Right atrium auricular region (tissue), 2 donors: Measurements from ENCODE around the gene PHTF2. TPM values are rescaled to one million over a fixed set of nuclear protein-coding genes. Genes with fewer than 3 reads are reported as not detected.
A peak's percentile ranks its signal among the peaks of the same experiment; 100 is the strongest.

Experiments used
- DNase-seq: peaks from one replicate; pipeline ENCODE4 v3.0.0-alpha.2; 2019; ENCODE audit warnings: low spot score
- H3K27ac ChIP-seq, 2 donors: fragments of 200-600 bp; sonication (generic); 1 replicate in 1 of 2; 2 replicates in 1 of 2; pipeline ENCODE4 v1.5.1; 2016 to 2019
- H3K27me3 ChIP-seq, 2 donors: fragments of 200-600 bp; sonication (generic); one replicate each; pipeline versions ENCODE4 v1.5.1 to v1.6.0; 2017 to 2019
- H3K36me3 ChIP-seq: fragments of 200-600 bp; sonication (generic); one replicate; pipeline ENCODE4 v1.5.1; 2016
- H3K4me1 ChIP-seq, 2 donors: fragments of 200-600 bp; sonication (generic); one replicate each; pipeline versions ENCODE4 v1.5.1 to v1.6.0; 2017 to 2019
- H3K4me3 ChIP-seq, 2 donors: fragments of 200-600 bp; sonication (generic); 1 replicate in 1 of 2; 2 replicates in 1 of 2; pipeline ENCODE4 v1.5.1; 2017 to 2019; ENCODE audit warnings: mild to moderate bottlenecking in 1 of 2, moderate library complexity in 1 of 2
- H3K9me3 ChIP-seq, 2 donors: fragments of 200-600 bp; sonication (generic); one replicate each; pipeline ENCODE4 v1.5.1; 2019
- total RNA-seq, 2 donors: library from RNA; depleted of rRNA; stranded (reverse); fragments of >200 nt; gene quantifications; one replicate each; pipeline ENCODE4 v1.1.0, GENCODE V29; 2016
- TF ChIP-seq, protein P1 (sequence below), 2 donors: fragments of 200-600 bp; sonication (generic); IDR thresholded peaks; one replicate each; pipeline ENCODE4 v1.5.1; 2019; ENCODE audit warnings: antibody characterized with exemption in 2 of 2

PHTF2 gene
- total RNA-seq, 2 donors from 2014 or later = 14.3 to 31.6 TPM

DNA sequence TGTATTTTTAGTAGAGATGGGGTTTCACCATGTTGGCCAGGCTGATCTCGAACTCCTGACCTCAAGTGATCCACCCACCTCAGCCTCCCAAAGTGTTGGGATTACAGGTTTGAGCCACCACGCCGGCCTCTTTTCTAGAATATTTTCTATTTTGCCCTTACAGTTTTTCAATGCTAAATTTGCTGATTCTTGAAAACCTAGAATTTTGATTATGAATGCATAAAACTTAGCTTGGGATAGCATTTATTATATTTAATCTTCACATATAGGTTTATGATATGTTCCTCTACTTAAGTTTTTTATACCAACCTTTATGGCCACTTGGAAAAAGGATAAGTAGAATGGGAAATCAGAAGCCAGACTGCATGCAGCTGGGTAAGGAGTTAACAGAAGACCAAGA lies 2.5 kb upstream of the PHTF2 start:
- no peaks in the 10 kb centered on the region for H3K27me3 ChIP-seq
- no peak overlapping the region for H3K27ac ChIP-seq
- TF ChIP-seq, protein P1, sequence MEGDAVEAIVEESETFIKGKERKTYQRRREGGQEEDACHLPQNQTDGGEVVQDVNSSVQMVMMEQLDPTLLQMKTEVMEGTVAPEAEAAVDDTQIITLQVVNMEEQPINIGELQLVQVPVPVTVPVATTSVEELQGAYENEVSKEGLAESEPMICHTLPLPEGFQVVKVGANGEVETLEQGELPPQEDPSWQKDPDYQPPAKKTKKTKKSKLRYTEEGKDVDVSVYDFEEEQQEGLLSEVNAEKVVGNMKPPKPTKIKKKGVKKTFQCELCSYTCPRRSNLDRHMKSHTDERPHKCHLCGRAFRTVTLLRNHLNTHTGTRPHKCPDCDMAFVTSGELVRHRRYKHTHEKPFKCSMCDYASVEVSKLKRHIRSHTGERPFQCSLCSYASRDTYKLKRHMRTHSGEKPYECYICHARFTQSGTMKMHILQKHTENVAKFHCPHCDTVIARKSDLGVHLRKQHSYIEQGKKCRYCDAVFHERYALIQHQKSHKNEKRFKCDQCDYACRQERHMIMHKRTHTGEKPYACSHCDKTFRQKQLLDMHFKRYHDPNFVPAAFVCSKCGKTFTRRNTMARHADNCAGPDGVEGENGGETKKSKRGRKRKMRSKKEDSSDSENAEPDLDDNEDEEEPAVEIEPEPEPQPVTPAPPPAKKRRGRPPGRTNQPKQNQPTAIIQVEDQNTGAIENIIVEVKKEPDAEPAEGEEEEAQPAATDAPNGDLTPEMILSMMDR (IDR thresholded peaks at IDR 0.05) = no peak

DNA sequence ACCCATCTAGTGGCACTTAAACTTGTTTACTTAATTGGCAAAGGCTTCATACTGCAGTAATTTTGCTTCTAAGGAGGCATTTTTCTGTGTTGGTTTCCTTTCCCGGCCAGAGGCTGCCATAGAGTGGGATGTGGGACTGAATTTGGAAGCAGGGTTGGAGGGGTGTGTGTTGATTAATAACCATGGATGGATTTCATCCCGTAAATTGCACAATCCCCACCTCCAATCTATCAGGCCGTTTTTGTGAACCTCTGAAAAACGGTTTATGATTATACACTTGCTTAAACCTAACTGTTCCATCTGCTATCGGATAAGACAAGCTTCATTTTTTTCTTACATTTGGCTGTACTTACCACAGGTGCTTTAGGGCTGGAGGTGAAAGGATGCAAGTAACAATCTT lies 1.6 kb upstream of the PHTF2 start:
- Histone ChIP-seq H3K36me3 (peaks cover 5% of the 10 kb centered on the region), H3K4me1 (peaks cover 0 to 23% of the 10 kb centered on the region in 2 donors), H3K9me3 (no peaks in the 10 kb centered on the region), H3K4me3 (peak overlapping the region in 1 of 2 donors; percentile 90), H3K27ac (no peak overlapping the region), H3K27me3 (no peaks in the 10 kb centered on the region)
- TF ChIP-seq, protein P1 (IDR thresholded peaks at IDR 0.05) = no peak
- DNase-seq = no peak

More for the DNA sequence above, 2.5 kb upstream of the PHTF2 start:
- H3K4me1 ChIP-seq = peaks cover 0 to 23% of the 10 kb centered on the region in 2 donors
- DNase-seq = no peak
- H3K4me3 ChIP-seq = no peak overlapping the region
- H3K36me3 ChIP-seq = peaks cover 5% of the 10 kb centered on the region
- H3K9me3 ChIP-seq = no peaks in the 10 kb centered on the region

DNA sequence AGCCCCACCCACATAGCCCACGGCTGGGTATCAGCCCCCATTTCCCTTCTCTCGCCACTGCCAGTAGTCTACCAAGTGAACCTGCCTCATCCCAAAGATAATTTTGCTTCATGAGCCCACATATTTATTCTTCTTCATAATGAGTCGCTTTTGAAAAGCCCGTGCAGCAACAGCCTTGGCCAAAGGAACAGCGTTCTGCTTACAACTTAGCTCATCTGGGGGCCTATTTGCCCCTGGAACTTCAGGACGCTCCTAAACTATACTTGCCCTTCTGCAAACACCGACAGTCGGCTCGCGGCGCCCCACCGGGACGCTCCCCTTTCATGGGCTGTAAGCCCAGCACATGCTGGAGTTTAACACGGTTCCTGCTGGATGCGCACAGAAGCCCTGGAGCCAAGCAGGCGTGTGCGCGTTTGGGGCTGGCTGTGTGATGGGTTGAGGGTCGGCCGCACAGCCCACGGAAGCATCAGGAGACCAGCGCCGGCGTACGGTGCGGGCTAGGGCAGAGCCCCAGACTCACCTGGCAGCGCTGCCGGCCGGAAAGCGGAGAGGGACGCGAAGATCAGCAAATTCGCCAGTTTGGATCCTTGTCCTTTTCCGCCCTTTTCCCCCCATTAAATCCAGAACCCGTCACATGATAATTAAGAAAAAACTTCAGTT lies 709 bp upstream of the PHTF2 start:
- H3K9me3 ChIP-seq = no peaks in the 10 kb centered on the region
- no peaks in the 10 kb centered on the region for H3K27me3 ChIP-seq
- H3K4me1 ChIP-seq = peaks cover 0 to 23% of the 10 kb centered on the region in 2 donors
- peak overlapping the region; percentile 86 to 90 for H3K27ac ChIP-seq
- peak overlapping the region; percentile 75 to 90 for H3K4me3 ChIP-seq
- DNase-seq = peak; percentile 60
- TF ChIP-seq, protein P1 (IDR thresholded peaks at IDR 0.05) = no peak
- peaks cover 5% of the 10 kb centered on the region for H3K36me3 ChIP-seq

DNA sequence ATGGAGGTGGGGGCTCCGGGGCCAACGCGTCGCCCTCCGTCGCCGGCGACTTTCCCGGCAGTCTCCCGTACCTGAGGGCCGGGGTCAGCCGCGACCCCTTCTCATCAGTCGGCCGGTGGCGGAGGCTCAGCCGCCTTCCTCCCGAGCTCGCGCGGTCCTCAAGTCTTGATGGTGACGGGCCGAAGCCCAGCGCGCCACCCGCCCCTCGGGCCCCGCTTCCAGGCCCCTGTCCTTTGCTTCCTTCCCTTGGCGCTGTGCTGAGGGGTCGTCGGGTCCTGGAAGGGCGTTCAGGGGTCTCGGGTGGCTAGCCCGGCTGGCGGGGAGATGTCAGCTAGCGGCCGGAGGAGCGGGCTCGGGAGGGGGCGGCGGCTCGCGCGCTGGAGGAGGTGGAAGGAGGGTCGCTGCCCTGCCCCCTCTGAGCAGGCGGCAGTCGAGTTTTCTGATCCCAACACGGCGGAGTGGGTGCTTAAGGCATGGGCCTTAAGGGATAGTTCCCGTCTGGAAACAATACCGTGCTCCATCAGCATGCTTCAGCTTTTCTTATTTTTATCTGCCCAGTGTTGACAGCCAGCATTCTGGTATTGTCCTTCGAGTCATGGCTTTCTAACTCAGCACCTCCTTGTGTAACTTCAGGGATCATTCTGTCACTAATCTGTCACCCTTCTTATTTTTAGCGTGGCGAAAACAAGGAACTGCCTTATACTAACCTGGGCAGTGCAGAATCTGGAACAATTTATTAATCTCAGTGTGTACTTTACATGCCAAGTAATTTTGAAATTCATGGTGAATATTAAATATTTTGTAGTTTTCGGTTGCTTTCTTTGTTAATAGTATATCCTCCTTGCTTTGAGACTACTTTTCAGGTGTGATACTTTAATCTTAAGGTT lies 748 bp downstream of the PHTF2 start:
- Histone ChIP-seq H3K36me3 (no peaks in the 10 kb centered on the region), H3K4me1 (peaks cover 0 to 23% of the 10 kb centered on the region in 2 donors), H3K27ac (peak overlapping the region; percentile 90), H3K27me3 (no peaks in the 10 kb centered on the region), H3K9me3 (no peaks in the 10 kb centered on the region), H3K4me3 (peak overlapping the region; percentile 75 to 90)
- no peak for DNase-seq
- TF ChIP-seq, protein P1 (IDR thresholded peaks at IDR 0.05) = no peak

DNA sequence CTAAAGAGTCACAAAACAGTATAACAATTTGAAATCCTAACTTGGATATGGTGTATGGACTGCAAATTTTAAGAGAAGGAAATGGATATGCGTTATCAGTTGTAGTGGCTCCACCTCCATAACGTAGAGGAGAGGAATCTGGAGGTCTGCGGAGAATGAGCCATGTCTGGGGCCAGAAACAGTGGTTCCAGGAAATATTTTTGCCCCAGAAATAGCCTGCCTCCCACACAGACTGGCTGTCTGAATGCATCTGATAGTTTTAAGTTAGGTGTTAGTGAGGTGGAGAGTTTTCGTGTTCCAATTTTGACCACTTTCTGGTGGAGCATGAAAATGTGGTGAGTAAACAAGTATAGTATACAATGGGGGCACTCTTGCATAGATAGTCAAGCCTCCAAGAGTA lies 1.6 kb downstream of the PHTF2 start:
- DNase-seq = no peak
- H3K4me3 ChIP-seq = peak overlapping the region in 1 of 2 donors; percentile 90
- H3K36me3 ChIP-seq = no peaks in the 10 kb centered on the region
- TF ChIP-seq, protein P1 (IDR thresholded peaks at IDR 0.05) = no peak
- no peak overlapping the region for H3K27ac ChIP-seq
- no peaks in the 10 kb centered on the region for H3K27me3 ChIP-seq
- peaks cover 0 to 23% of the 10 kb centered on the region in 2 donors for H3K4me1 ChIP-seq
- no peaks in the 10 kb centered on the region for H3K9me3 ChIP-seq
